HG03571 (cell line): Measurements from ENCODE around the gene ADGRA3.

ENCODE experiments used
- ATAC-seq: cut with Tn5 transposase; IDR thresholded peaks from one replicate; pipeline ENCODE4 v1.9.1; 2021; ENCODE audit not compliant: unreplicated experiment

ADGRA3 gene

DNA sequence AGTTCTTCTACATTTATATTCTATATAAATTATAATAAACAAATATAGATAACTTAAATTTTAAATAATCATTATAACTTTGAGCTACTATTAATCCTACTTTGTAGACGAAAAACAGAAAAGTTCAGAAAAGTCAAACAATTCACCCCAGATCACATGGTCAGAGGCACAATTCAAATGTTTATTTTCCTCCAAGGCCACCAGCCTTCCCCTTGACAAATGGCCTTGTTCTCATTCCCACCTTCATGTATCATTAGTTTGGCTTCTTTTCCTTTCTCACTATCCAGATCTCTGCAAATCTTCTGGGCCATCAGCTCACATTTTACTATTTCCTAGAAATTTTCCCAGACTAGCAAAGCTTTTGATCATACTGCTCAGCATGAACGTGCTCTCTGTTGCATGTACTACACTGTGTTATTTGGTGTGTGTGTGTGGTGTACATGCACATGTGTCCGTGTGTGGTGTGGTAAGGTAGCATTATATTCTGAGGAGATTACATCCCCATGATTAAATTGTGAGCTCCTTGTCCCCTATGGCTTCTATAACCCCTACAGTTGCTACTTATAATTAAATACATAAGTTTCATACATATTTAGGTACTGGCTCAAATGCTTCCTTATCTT lies 61.5 kb downstream of the ADGRA3 start:
- no peak for ATAC-seq

DNA sequence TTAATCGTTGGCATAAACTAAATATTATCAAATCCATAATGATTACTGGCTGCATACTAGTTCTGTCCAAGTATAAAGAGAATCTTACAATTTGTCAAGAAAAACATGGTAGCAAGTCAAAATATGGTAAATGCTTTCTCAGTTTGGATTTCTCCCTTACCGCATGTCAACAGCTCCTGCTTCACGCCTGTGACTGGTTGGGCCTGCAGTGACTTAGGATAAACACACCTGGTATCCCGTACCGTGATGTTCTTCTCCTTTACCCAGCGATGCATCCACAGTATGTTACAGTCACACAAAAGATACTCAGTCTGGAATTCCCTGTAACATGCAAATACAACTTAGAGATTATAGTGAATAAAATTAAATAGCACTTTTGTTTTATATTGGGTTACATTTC lies 71.1 kb downstream of the ADGRA3 start:
- ATAC-seq, result no peak

DNA sequence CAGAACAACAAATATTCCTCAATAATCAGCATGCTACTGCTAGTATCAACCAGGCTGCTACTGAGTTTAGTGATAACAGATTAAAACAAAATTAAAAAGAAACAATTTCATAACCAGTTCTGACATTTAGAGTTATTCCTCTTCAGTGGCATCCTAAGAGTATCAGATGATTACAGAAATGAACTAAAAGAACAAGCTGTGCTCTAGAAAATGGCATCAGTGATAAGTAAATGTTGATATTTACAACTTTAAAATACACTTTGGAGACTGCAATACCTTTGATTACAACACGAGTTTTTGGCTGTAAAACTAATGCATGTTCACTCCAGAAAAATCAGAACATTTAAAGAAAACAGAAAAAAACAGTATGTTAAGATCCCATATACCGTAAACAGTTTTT lies 72.9 kb downstream of the ADGRA3 start:
- ATAC-seq, result no peak

DNA sequence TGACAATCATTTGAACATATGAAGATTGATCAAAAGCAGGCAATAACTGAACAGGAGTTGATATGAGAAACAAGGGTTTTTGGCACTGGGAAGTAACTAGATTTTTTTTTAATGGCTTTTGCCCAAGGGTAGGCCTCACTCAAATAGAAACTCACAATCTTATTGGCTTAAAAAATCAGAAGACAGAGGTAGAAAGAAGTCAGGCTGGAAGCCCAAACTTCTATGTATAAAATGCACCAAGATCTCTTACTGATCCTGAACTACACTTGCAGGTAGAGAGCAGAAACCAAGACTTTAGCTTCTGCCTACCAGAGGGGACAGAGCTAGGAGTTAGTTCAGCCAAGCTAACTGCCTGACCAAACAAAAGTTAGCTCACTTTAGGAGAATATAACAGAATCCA lies 74.9 kb downstream of the ADGRA3 start:
- ATAC-seq, result no peak

DNA sequence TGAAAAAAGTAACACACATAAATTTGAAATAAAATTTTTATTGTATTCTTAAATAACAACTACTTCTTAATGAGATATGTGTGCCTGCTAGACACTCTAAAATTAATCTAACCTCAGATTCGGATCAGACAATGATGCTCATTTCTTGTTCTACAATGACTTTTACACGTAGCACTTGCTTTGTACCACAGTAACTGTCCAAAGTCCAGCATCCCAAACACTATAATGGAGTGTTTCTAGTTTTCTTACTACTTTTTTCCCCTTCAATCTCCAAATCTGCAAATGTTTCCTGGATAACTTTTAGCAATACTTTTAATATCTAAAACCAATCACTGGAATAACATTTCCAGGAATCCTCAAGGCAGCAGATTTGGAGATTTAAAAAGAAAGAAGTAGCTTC lies 75.9 kb downstream of the ADGRA3 start:
- no peak for ATAC-seq

DNA sequence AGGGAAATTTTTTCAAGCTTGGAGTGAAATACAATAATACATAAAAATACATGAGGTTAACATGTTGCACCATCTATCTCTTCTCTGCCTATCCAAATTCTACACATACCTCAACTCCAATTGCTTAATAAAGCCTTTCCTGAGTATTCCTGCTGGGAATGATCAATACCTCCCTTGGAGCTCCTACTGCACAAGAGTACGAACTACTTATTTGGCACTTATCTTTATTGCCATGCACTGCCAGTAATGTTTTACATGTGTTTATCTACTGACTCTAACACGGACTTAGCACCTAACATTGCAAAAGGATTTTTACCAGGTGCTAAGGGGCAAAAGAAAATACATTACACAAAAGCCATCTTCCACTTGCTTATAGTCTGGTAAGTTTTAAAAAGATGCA lies 80.2 kb downstream of the ADGRA3 start:
- ATAC-seq, result no peak

DNA sequence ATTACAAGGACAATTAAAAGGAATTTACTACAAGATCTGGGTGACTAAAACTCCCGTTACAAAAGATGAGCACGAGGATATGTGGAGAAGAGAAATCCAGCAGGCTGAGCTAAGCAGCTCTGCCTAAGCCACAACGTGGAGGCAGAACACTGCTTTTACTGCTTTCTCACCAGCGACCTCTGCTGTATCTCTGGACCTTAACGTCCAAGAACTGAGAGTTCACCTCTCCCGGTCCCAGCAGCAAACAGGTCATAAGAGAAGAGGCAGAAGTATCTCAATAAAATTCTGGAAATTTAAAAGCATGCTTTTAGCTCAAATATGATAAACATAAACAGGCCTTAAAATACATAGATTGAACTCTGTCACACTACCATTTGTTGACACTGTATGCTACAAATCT lies 81.0 kb downstream of the ADGRA3 start:
- ATAC-seq, result no peak

DNA sequence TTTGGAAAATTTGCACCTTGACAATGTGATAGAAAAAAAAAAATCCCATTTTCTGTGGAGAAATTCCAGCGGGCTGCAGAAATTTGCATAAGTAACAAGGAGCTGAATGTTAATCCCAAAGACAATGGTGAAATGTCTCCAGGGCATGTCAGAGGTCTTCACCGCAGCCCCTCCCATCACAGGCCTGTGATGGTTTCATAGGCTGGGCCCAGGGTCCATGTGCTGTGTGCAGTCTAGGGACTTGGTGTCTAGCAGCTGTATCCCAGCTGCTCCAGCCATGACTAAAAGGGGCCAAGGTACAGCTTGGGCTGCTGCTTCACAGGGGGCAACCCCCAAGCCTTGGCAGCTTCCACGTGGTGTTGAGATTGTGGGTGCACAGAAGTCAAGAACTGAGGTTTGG lies 85.2 kb downstream of the ADGRA3 start:
- no peak for ATAC-seq

DNA sequence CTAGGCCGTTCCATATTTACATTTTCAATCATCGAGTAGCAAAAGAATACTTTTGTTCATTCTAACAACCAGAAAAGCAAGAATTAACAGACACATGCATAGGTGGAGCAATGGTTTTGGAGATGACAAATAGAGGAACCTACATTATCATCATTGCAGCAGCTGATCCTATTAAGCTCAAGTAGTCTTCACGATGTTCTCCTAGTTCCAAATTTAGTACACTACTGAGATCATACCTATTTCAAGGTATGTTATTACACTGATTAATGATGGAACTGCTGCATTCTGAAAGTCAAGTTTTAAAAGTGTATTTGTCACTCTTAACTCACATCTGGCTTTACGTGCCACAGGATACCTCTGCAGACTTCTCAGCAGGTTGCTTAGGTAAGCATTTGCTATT lies 87.4 kb downstream of the ADGRA3 start:
- ATAC-seq, result no peak

DNA sequence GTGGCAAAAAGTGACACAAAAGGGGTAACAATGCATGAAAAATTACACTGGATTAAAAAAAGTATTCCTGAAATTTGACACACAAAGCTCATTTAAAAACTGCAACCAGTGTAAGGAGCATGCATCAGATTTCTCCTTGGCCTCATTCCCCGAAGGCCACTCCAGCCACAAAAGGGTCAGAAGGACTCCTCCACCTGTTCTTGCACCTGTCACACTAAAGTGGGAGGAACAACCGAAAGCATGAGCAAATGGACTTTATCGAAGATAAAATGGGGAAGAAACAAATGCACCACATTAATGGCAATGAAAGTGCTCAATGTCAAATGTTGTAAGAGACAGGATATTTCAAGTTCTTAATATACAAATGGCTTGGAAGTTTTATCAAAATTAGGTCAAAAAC lies 88.2 kb downstream of the ADGRA3 start:
- no peak for ATAC-seq

DNA sequence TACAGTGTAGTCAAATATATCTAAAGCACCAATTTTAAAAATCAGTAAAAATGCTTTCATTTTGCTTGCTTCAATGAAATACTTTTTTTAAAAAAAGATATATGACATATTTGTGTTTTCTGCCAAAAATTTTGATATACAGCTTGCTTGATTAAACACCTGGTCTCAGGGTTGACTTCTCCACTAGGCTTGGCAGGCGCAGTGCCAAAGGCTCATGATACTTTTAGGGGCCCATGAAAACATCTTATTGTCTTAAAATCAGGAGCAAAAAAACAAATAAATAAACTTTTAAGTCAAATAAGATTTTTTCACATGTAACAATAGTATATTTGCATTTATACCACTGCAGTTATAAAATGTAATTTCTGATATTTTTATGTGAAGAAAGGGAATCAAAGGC lies 95.6 kb downstream of the ADGRA3 start:
- ATAC-seq, result no peak

DNA sequence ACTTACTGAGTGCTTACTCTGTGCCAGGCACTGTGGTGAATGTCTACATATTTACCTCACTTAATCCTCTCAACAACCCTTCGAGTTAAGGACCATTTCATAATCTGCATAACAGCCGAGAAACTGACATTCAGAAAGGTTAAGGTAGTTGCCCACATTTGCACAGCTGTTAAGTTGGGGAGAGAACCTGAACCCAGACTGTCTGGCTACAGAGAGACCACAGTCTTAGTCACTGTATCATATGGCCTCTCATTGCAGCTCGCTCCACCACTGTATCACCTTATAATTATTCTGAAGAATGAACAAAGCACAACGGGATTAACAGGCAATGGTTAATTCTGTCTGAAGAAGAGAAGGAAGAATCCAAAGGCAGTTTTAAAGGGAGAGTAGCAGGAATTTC lies 98.5 kb downstream of the ADGRA3 start:
- no peak for ATAC-seq

DNA sequence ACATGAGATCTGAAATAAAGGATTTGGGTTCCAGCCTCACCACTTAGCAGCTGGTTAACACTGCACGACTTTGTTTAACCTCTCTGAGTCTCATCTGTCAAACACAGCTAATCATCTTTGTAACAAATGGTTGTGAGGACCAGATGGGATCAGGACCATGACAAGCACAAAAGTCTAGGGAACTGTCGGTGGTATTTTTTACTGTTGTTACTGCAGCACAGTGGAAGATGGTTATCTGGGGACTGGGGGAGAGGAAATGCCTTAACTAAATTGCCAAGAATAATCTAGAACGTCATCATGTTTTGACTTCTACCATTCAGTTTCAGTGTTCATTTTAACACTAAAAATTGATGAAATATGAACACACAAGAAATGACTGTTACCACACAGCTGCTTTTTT lies 99.5 kb downstream of the ADGRA3 start:
- no peak for ATAC-seq

DNA sequence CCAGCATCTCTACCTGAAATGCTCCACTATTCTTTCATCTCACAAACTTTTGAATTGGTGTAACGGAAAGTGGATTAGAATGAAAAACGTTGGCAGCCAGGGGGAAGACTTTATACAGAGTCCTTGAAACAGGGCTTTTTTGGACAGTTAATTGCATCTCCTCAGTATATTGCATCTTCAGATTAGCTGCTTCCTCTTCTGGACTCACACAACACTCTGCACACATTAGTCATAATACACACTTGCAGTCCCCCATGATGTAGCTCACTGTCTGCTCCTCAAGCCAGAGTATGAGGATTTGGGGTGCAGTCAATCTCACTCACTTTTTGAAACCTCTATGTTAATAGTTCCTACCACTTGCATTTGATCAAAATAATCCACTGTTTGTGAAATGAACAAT lies 101.0 kb downstream of the ADGRA3 start:
- no peak for ATAC-seq

DNA sequence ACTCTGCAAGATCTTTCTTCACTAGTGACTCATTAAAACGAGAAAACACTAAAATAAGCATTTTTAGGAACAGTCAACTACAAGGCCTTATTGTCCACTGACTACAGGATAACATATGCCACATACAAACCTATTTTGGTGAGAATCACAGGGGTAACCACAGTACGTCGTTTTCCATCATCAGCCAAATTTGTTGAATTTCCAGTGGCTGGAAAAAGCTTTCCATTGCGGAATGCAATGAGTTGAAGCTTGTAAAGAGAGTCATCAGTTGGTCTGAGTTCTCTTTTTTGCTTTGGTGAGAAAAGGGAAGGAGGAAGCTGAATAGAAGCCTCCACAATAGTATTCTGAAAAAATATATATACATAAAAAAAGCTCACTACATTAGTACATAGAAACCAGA lies 102.4 kb downstream of the ADGRA3 start:
- ATAC-seq, result no peak

DNA sequence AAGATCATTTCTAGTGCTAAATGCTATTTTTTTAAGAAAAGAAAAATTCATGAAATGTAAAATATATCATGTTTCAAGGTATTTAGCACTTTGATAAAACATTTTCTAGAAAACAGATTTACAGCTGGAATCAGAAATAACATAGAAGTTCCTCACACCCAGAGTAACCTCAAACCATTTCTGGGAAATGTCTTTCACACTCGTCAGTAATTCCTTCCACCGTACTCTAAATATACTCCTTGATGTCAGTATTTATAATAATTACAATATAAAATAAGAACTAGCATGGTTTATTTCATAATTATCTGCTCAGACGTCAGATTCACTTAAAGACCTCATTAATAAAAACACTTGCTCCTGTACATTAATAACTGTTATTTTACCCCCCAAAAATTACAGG lies 103.9 kb downstream of the ADGRA3 start:
- no peak for ATAC-seq

DNA sequence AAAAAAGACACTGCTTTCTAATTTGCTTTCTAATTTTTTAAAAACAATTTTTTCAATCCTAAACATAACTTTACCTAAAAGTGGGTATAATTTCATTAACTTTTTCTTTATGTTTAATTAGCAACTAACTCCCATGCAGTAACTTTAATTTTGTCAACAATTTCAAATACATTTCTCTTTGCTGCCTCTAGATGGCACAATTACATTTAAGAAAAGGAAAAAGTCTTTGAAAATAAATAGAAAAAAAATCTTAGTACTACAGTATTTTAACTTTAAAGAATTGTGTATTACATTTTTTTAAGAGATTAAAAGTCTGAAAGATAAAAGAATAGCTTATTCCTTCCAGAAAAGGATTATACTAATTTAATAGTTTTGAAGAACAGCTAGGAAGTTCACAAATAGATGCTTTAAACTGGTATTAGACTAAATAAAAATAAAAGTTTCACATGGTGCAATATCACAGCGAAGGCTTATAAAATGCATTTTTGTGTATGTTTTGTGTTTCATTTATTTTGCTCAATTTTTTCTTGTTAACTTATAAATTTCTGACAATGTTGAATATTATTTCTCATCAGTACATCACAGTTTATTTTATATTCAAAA lies 105.1 kb downstream of the ADGRA3 start:
- ATAC-seq, result no peak

DNA sequence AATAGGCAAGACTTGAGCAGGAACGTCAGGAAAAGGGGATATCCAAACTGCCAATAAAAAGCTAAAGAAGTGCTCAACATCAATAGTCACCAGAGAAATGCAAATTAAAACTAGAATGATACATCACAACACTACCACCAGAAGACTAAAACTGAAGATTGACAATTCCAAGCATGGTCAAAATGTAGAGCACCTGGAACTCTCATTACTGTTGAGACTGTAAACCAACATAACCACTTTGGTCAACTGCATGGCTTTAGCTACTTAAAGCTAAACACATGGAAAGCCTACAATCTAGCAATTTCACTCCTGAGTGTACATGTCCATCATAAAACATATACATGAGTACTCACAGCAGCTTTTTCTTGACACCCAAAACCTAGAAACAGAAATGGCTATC lies 107.4 kb downstream of the ADGRA3 start:
- no peak for ATAC-seq

DNA sequence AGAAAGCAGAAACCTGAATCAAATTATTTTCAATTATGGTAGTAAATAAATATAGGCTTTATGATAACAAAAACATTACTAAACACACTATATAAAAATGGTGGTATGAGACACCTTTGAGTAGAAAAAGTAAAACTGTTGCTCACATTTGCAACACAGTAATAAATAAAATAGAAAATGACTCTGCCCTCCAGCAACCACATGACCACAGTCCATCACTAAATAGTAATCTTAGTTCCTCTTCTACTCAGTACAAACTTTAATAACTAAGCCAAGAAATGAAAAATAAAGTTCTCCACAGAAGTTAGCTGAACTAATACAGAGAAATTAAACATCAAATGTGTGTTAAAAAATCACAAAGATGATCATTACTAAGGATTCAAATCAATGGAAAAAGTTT lies 108.5 kb downstream of the ADGRA3 start:
- no peak for ATAC-seq

DNA sequence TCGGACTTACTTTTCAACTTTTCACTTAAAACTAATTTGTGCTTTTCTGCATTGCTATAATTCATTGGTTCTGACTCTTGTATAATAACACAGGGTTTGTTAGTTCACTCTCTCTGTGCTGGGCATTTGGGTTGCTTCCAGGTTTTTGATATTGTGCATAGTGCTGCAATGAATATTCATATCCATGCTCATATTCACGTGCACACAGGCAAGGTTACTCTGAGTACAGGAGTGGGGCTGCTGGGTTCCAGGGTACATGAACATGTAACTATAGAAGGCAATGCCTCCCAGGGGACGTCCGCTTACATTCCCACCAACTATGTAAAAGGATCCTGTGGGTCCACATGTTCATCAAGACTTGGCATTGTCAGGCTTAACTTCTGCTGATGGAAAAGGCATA lies 117.2 kb downstream of the ADGRA3 start:
- ATAC-seq, result no peak

DNA sequence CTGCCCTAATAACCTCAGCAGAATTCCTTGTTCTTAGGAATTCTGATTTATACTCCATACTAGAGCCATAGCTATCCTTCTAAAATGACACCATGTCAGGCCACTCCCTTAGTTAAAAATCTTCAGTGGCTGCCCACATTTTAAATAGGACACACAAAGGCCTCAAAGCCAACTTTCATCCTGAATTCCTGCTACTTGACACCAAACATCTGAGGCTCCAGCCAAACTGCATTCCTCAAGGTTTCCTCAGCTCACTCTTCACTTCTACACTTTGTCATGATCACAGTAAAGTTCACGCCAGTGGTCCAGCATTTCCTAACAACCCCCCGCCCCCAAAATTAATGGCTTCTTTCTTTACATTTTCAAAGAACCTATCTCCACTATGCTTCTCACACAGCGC lies 124.3 kb downstream of the ADGRA3 start:
- ATAC-seq, result no peak

DNA sequence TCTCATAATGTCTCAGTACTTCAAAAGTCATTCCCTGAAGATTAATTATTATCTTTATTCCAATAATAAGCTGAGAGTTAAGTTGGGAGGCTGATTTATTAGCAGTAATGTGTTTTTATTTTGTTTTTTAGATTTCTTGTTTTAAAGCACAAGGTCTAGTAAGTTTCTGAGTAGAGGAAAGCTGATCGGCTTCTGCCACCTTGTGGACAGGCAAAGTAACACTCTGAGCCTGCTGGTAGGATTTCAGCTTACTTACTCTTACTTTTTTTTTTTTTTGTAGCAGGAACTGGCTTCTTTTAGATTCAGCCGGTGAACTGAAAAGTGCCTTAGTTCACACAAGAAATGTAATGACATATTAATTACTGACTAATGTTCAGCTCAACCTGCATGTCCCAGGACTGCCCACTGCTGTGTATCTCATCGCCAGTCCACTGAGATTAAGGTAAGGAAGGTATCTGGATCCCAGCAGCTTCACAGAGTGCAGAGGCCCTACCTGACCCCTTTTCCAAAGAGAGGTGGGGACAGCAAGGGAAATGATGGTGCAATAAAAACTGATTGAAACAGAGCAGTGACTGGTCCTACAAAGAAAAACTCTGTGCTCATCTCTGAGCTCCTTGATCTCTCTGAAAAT lies 126.5 kb downstream of the ADGRA3 start:
- ATAC-seq, result peak; percentile 72

DNA sequence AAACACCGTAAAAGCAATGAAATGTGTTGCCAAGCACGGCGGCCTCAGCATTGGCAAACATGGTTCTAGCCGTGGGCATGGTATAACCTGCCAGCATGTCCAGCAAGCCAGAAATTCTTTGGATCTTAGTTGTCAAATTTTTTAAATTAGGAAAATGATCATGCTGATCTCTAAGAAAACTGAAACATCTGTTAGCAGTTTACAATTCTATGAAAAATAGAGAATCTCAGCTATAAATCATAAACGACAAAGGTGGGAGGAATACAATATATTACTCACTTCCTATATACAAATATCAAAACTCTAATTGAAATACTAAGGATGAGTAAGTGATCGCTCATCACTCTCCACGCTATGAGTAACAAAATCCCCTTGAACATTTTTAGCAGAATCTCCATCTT lies 130.3 kb downstream of the ADGRA3 start:
- ATAC-seq, result no peak
